ENCODE results near the gene GABRB3. TPM values are rescaled to one million over a fixed set of nuclear protein-coding genes. Genes with fewer than 3 reads are reported as not detected.

The GABRB3 gene
- total and polyA plus RNA-seq, 2 of the 8 experiments (the other 6 are each of a cell fraction or from before 2014, with no cell fraction given): 98.8 to 163 TPM

- TF ChIP-seq CHD7 (IDR thresholded peaks at IDR 0.05; ENCODE audit: insufficient replicate concordance, low read length) (no peak), E2F6 (IDR thresholded peaks at IDR 0.05) (no peak), ASH2L (IDR thresholded peaks at IDR 0.05; ENCODE audit: low read length) (no peak), BCL11A (IDR thresholded peaks at IDR 0.05; ENCODE audit: low read depth in 2 of 2, low read length in 2 of 2) (no peak)
Measured at GRCh38 chr15:26656080-26656479, 116.8 kb downstream of the GABRB3 start (continued).

All from H1 (cell line).